PC-3 (cell line): ENCODE measurements around the gene NCMAP. TPM values are rescaled to one million over a fixed set of nuclear protein-coding genes. Genes with fewer than 3 reads are reported as not detected.
A peak's percentile ranks its signal among the peaks of the same experiment; 100 is the strongest.
"Not testable (repeated sequence)": the region's sequence is repeated elsewhere in the genome, so short reads cannot be mapped to it uniquely, and the experiment has no call there.

Source experiments
- ATAC-seq: fragments of 200-7000 bp; cut with Tn5 transposase; 2 replicates; pipeline ENCODE4 v1.9.1; 2020; ENCODE audit warnings: mild to moderate bottlenecking, moderate library complexity
- BruUV-seq: library from RNA; stranded (reverse); fragments of 400-500 nt; replicated peaks from 2 replicates; lab custom pipeline; 2021; lab: Mats Ljungman, UMichigan
- CTCF ChIA-PET: fragments of 300-600 bp; sonication (Branson Sonifier 250); formaldehyde crosslinking; loops from one replicate; lab custom pipeline; 2022; ENCODE audit warnings: antibody characterized with exemption; lab: Charles Lee
- POLR2A ChIA-PET: fragments of 300-600 bp; sonication (Branson Sonifier 250); formaldehyde crosslinking; loops from one replicate; lab custom pipeline; 2022; ENCODE audit warnings: antibody characterized with exemption; ENCODE audit not compliant: unreplicated experiment; lab: Charles Lee
- DNase-seq: peaks from one replicate; pipeline ENCODE4 v3.0.0-alpha.2; 2015
- H2AFZ ChIP-seq: fragments of 300-600 bp; sonication (generic); 2 replicates; pipeline ENCODE4 v1.6.0; 2016; ENCODE audit warnings: antibody characterized with exemption, low read length
- H3F3A ChIP-seq: fragments of 300-600 bp; sonication (generic); one replicate; pipeline ENCODE4 v1.6.0; 2017; ENCODE audit warnings: antibody characterized with exemption, low read length, control low read depth, mild to moderate bottlenecking; ENCODE audit not compliant: unreplicated experiment
- H3K27ac ChIP-seq: fragments of 300-600 bp; sonication (generic); 2 replicates; pipeline ENCODE4 v1.5.1; 2016; ENCODE audit warnings: mild to moderate bottlenecking, low read length
- H3K27me3 ChIP-seq: fragments of 300-600 bp; sonication (generic); 2 replicates; pipeline ENCODE4 v1.6.1; 2016; ENCODE audit warnings: low read length, mixed read lengths
- H3K36me3 ChIP-seq: fragments of 300-600 bp; sonication (generic); 2 replicates; pipeline ENCODE4 v1.6.1; 2016; ENCODE audit warnings: low read depth, mixed run types, low read length, mixed read lengths
- H3K4me1 ChIP-seq: fragments of 300-600 bp; sonication (generic); 2 replicates; pipeline ENCODE4 v1.5.1; 2016; ENCODE audit warnings: low read length; ENCODE audit not compliant: insufficient read depth
- H3K4me2 ChIP-seq: fragments of 300-600 bp; sonication (generic); 2 replicates; pipeline ENCODE4 v1.6.0; 2016; ENCODE audit warnings: low read length
- H3K4me3 ChIP-seq: fragments of 300-600 bp; sonication (generic); 2 replicates; pipeline ENCODE4 v1.5.1; 2016; ENCODE audit warnings: mild to moderate bottlenecking, low read length, mixed read lengths
- H3K79me2 ChIP-seq: fragments of 300-600 bp; sonication (generic); 2 replicates; pipeline ENCODE4 v1.6.1; 2017; ENCODE audit warnings: low read length, mixed read lengths
- H3K9ac ChIP-seq: fragments of 300-600 bp; sonication (generic); 2 replicates; pipeline ENCODE4 v1.6.0; 2016; ENCODE audit warnings: mild to moderate bottlenecking, low read length
- H3K9me2 ChIP-seq: fragments of 300-600 bp; sonication (generic); replicated peaks from 2 replicates; pipeline ENCODE4 v1.6.1; 2016; ENCODE audit warnings: mixed run types, low read length, mixed read lengths
- H3K9me3 ChIP-seq: fragments of 300-600 bp; sonication (generic); 2 replicates; pipeline ENCODE4 v1.6.1; 2016; ENCODE audit warnings: low read length, mixed read lengths
- H4K20me1 ChIP-seq: fragments of 300-600 bp; sonication (generic); 2 replicates; pipeline ENCODE4 v1.6.1; 2016; ENCODE audit warnings: low read length, mixed read lengths
- CTCF ChIP-seq: fragments of 300-600 bp; sonication (generic); conservative IDR thresholded peaks from 2 replicates; pipeline ENCODE4 v1.5.1; 2017; ENCODE audit warnings: antibody characterized with exemption, low read depth, mild to moderate bottlenecking, low read length
- EZH2 ChIP-seq: fragments of 300-600 bp; sonication (generic); IDR thresholded peaks from one replicate; pipeline ENCODE4 v1.6.1; 2017; ENCODE audit warnings: antibody characterized with exemption, mild to moderate bottlenecking, low read length; ENCODE audit not compliant: unreplicated experiment
- EZH2phosphoT487 ChIP-seq: fragments of 300-600 bp; sonication (generic); IDR thresholded peaks from 2 replicates; pipeline ENCODE4 v1.6.1; 2018; ENCODE audit warnings: mild to moderate bottlenecking, antibody characterized with exemption, low read length, borderline replicate concordance
- intact Hi-C: fragments of 100-400 bp; cut with micrococcal nuclease; formaldehyde crosslinking; loops from 2 replicates; pipeline ENCODE4 v1.9.0; 2023
- total RNA-seq: library from RNA; depleted of rRNA; stranded (reverse); fragments of >200 nt; gene quantifications from 2 replicates; pipeline ENCODE4 v1.2.3, GENCODE V29; 2014

NCMAP gene
- total RNA-seq, 1 experiment from 2014 or later: 1.8 TPM

DNA sequence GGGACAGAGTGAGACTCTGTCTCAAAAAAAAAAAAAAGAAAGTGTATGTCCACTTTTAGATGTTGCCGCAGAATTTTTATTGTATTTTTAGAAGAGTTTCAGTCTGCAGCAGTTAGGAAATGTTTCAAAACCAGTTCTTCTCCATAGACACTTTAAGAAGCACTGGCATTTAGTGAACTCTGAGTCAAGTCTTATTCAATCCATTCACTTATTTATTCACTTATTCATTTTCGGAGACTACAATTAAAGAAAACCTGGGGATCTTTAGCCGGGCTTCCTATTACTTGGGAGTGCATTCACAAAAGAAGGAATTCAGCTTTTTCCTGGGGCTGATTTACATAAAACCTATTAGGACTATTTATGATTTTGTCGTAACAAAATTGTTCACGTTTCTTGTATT lies 40.9 kb upstream of the NCMAP start:
- TF ChIP-seq EZH2: no peak
- BruUV-seq: no TSS peak
- Histone ChIP-seq H3K36me3 (no peaks in the 10 kb centered on the region), H3K9ac (peak overlapping the region; percentile 23; the same call in 1 of the 2 replicates), H3K79me2 (peaks cover 23% of the 10 kb centered on the region), H3K9me2 (no peaks in the 10 kb centered on the region), H3K4me1 (peaks cover 20% of the 10 kb centered on the region), H3K27me3 (no peaks in the 10 kb centered on the region), H3K27ac (peak overlapping the region; percentile 80), H2AFZ (peak overlapping the region; percentile 25; the same call in 1 of the 2 replicates), H3K4me3 (peak overlapping the region; percentile 52; the same call in 1 of the 2 replicates), H4K20me1 (no peaks in the 10 kb centered on the region), H3K4me2 (peak overlapping the region; percentile 82), H3K9me3 (no peaks in the 10 kb centered on the region), H3F3A (peaks cover 6% of the 10 kb centered on the region)
- peak; percentile 62 for DNase-seq
- peak; percentile 62 for ATAC-seq
- intact Hi-C loops: loop anchor here (1.0 to 5.0 kb wide), 4 partner anchors 9 to 98 kb away; partner anchors contain the start of genes NIPAL3 and RCAN3
- CTCF ChIA-PET: interaction anchor here (0.6 to 1.0 kb wide), 4 partner anchors 72 to 1378 kb away, joined by 3 to 12 read pairs (median 4); no protein-coding TSS in a partner anchor
- POLR2A ChIA-PET: interaction anchor here (0.6 to 1.0 kb wide), 3 partner anchors 13 to 99 kb away, joined by 3 to 7 read pairs (median 3); partner anchors contain the start of gene RCAN3

DNA sequence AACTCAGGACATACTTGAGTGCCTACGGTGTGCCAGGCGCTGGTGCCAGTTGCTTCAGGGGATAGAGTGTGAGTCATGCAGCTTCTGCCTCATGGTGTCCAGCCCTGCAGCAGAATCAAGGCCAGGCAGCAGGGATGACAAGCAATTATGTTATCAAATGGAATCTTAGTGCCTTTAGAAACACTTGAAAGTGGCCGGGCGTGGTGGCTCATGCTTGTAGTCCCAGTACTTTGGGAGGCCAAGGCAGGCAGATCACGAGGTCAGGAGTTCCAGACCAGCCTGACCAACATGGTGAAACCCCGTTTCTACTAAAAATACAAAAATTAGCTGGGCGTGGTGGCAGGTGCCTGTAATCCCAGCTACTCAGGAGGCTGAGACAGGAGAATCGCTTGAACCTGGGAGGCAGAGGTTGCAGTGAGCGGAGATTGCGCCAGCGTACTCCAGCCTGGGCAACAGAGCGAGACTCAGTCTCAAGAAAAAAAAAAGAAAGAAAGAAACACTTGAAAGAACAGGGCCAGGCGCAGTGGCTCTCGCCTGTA lies 40.1 kb upstream of the NCMAP start:
- intact Hi-C loops: loop anchor here (1.0 to 5.0 kb wide), 4 partner anchors 9 to 98 kb away; partner anchors contain the start of genes NIPAL3 and RCAN3
- Histone ChIP-seq H3K79me2 (peaks cover 22% of the 10 kb centered on the region), H3K4me3 (peak overlapping the region; percentile 52; the same call in 1 of the 2 replicates), H3K4me2 (peak overlapping the region; percentile 82), H3K9ac (0 out of 2 replicates have a peak overlapping the region, but pooled peaks have one; percentile 23), H3K4me1 (peaks cover 20% of the 10 kb centered on the region), H2AFZ (peak overlapping the region; percentile 25; the same call in 1 of the 2 replicates), H3K27ac (peak overlapping the region; percentile 80)
- not testable (repeated sequence) for H4K20me1 ChIP-seq, H3K9me3 ChIP-seq, H3K27me3 ChIP-seq, H3K9me2 ChIP-seq, H3K36me3 ChIP-seq, H3F3A ChIP-seq
- peak; percentile 94 for DNase-seq
- ATAC-seq: peak; percentile 100
- BruUV-seq: TSS peak; percentile 100
- ChIA-PET CTCF (interaction anchor here (0.6 to 1.0 kb wide), 6 partner anchors 53 to 312 kb away, joined by 3 to 4 read pairs (median 4); no protein-coding TSS in a partner anchor), POLR2A (interaction anchor here (0.5 to 1.0 kb wide), 3 partner anchors 14 to 232 kb away, joined by 3 to 10 read pairs (median 7); partner anchors contain the start of gene RCAN3)

DNA sequence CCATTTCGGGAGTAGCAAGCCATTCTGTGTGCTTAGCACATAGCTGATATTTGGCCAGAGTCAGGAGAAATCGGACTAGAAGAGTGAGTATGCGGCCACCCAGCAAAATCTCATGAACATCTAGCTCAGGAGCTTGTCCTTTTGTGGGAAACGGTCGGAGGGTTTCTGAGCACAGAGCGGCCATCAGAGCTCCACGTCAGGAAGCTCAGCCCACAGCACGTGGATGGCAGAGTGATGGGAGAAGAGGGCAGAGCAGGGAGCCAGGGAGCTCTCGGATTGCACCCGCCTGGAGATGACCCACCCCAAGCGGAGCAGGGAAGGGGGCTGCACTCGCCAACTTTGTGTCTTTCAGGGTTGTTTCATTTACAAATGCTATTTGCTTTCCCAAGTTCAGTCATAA lies 39.4 kb upstream of the NCMAP start:
- Histone ChIP-seq H3K4me3 (no peak overlapping the region), H3K9ac (no peak overlapping the region), H3K4me2 (no peak overlapping the region), H3K27me3 (no peaks in the 10 kb centered on the region), H3K79me2 (peaks cover 19% of the 10 kb centered on the region), H3K9me2 (no peaks in the 10 kb centered on the region), H3K36me3 (peaks cover 3% of the 10 kb centered on the region; the same call in 1 of the 2 replicates), H4K20me1 (no peaks in the 10 kb centered on the region), H3K9me3 (no peaks in the 10 kb centered on the region), H3F3A (peaks cover 6% of the 10 kb centered on the region), H3K27ac (no peak overlapping the region; the same call in 1 of the 2 replicates), H2AFZ (no peak overlapping the region), H3K4me1 (peaks cover 20% of the 10 kb centered on the region)
- ChIA-PET POLR2A (no interaction called here), CTCF (no interaction called here)
- no peak for DNase-seq
- ATAC-seq: no peak
- no TSS peak for BruUV-seq
- intact Hi-C loops: loop anchor here (5.0 kb wide), 2 partner anchors 51 to 99 kb away; partner anchors contain the start of gene NIPAL3
- TF ChIP-seq EZH2phosphoT487 (no peak), CTCF (no peak), EZH2 (no peak)
